K562 (cell line): Measurements from ENCODE around the gene ENG. TPM values are rescaled to one million over a fixed set of nuclear protein-coding genes. Genes with fewer than 3 reads are reported as not detected.

Source experiments
- ADNP ChIP-seq: fragments of 200-800 bp; sonication (Bioruptor generic); IDR thresholded peaks from 2 replicates; pipeline ENCODE4 v1.6.1; 2016; ENCODE audit warnings: missing genetic modification characterization, missing compliant biosample characterization
- CXXC5 ChIP-seq: fragments of 250-450 bp; sonication (Bioruptor Pico); IDR thresholded peaks from 2 replicates; pipeline ENCODE4 v1.8.0; 2022; ENCODE audit warnings: inconsistent platforms, mild to moderate bottlenecking, moderate library complexity
- DACH1 ChIP-seq: fragments of 450-650 bp; IDR thresholded peaks from 2 replicates; pipeline ENCODE4 v1.6.1; 2018; ENCODE audit not compliant: partially characterized antibody
- KDM4B ChIP-seq, 2 experiments: fragments of 450-650 bp in 1 of 2; sonication (generic) in 1 of 2; IDR thresholded peaks; 2 replicates each; pipeline ENCODE4 v1.6.1; 2016 to 2017; ENCODE audit warnings: borderline replicate concordance in 2 of 2, antibody characterized with exemption in 1 of 2, low read depth in 1 of 2, mild to moderate bottlenecking in 1 of 2
- KDM5B ChIP-seq: fragments of 200-600 bp; sonication (generic); IDR thresholded peaks from 2 replicates; pipeline ENCODE4 v1.6.1; 2012; ENCODE audit warnings: low read depth, mild to moderate bottlenecking, moderate library complexity, low read length, control low read depth, inconsistent platforms; ENCODE audit not compliant: insufficient replicate concordance
- MAFG ChIP-seq: fragments of 450-650 bp; conservative IDR thresholded peaks from 2 replicates; pipeline ENCODE4 v1.6.1; 2016; ENCODE audit warnings: missing genetic modification characterization, missing compliant biosample characterization
- POLR2AphosphoS2 ChIP-seq: IDR thresholded peaks from 2 replicates; pipeline ENCODE4 v1.6.1; 2012; ENCODE audit warnings: low read length, improper control_type of control experiment
- PTTG1 ChIP-seq: fragments of 450-650 bp; IDR thresholded peaks from 2 replicates; pipeline ENCODE4 v1.6.1; 2016; ENCODE audit warnings: low read depth, mild to moderate bottlenecking, missing genetic modification characterization, missing compliant biosample characterization
- PYGO2 ChIP-seq: fragments of 450-650 bp; IDR thresholded peaks from 2 replicates; pipeline ENCODE4 v1.6.1; 2016; ENCODE audit warnings: mild to moderate bottlenecking, missing genetic modification characterization, moderate library complexity, missing compliant biosample characterization
- RAD51 ChIP-seq: fragments of 450-650 bp; IDR thresholded peaks from 2 replicates; pipeline ENCODE4 v1.7.1; 2016; ENCODE audit warnings: low read depth, mild to moderate bottlenecking, borderline replicate concordance
- SMARCA5 ChIP-seq: fragments of 450-650 bp; IDR thresholded peaks from 2 replicates; pipeline ENCODE4 v1.6.1; 2016
- SNIP1 ChIP-seq: fragments of 450-650 bp; IDR thresholded peaks from 2 replicates; pipeline ENCODE4 v1.7.1; 2017; ENCODE audit warnings: low read depth, mild to moderate bottlenecking
- SP2 ChIP-seq: IDR thresholded peaks from 2 replicates; pipeline ENCODE4 v1.6.1; 2011; ENCODE audit warnings: mild to moderate bottlenecking, low read depth, low read length, moderate library complexity; ENCODE audit not compliant: poor library complexity, severe bottlenecking; ENCODE audit errors: extremely low read depth
- TEAD2 ChIP-seq: fragments of 450-650 bp; IDR thresholded peaks from 2 replicates; pipeline ENCODE4 v1.6.1; 2016; ENCODE audit warnings: missing genetic modification characterization, control low read depth, missing compliant biosample characterization
- TEAD4 ChIP-seq, 2 experiments: sonication (generic) in 1 of 2; formaldehyde crosslinking in 1 of 2; IDR thresholded peaks; 2 replicates each; pipeline versions ENCODE4 v1.6.1 to v1.8.0; 2012 to 2022; ENCODE audit warnings: borderline replicate concordance in 1 of 2, inconsistent platforms in 1 of 2, low read length in 1 of 2, mild to moderate bottlenecking in 1 of 2, missing genetic modification reagents in 1 of 2
- TRIM28 ChIP-seq: fragments of 450-650 bp; IDR thresholded peaks from 2 replicates; pipeline ENCODE4 v1.6.1; 2017
- ZNF174 ChIP-seq: fragments of 250-450 bp; sonication (Bioruptor Pico); IDR thresholded peaks from 2 replicates; pipeline ENCODE4 v1.4.0; 2020; ENCODE audit warnings: mild to moderate bottlenecking
- polyA plus RNA-seq, 8 experiments: library from polyadenylated mRNA; depleted of rRNA in 4 of 8; stranded (reverse) in 5 of 8; unstranded in 3 of 8; fragments of >200 nt; fragmentation: Nextera tagmentation in 2 of 8; fragmentation: Illumina TruSeq in 1 of 8; extraction: Ambion mirVana in 2 of 8; extraction: Trizol in 1 of 8; gene quantifications; 2 replicates each; pipeline versions ENCODE4 v1.2.1 to v1.2.3, GENCODE V29; 2011 to 2014; ENCODE audit warnings: inconsistent platforms in 1 of 8, missing spikeins in 1 of 8
- total RNA-seq, 7 experiments: library from RNA; depleted of rRNA in 6 of 7; stranded (reverse); fragments of >200 nt in 6 of 7; fragmentation: Illumina TruSeq in 2 of 7; extraction: Trizol in 2 of 7; gene quantifications; 2 replicates each; pipeline versions ENCODE4 v1.2.1 to v1.2.3, GENCODE V29; 2011 to 2021; ENCODE audit warnings: low replicate concordance in 1 of 7
- TF ChIP-seq, protein P1 (sequence below): fragments of 450-650 bp; IDR thresholded peaks from 2 replicates; pipeline ENCODE4 v1.6.1; 2016; ENCODE audit warnings: borderline replicate concordance
- TF ChIP-seq, protein P2 (sequence below): fragments of 250-450 bp; sonication (Bioruptor Pico); IDR thresholded peaks from 2 replicates; pipeline ENCODE4 v1.5.0; 2022; ENCODE audit warnings: mild to moderate bottlenecking

ENG gene
- total and polyA plus RNA-seq, 9 of the 15 experiments (the other 6 are each of a cell fraction or from before 2014, with no cell fraction given): 0.04 to 0.40 (median 0.14) TPM; not detected in 1

DNA sequence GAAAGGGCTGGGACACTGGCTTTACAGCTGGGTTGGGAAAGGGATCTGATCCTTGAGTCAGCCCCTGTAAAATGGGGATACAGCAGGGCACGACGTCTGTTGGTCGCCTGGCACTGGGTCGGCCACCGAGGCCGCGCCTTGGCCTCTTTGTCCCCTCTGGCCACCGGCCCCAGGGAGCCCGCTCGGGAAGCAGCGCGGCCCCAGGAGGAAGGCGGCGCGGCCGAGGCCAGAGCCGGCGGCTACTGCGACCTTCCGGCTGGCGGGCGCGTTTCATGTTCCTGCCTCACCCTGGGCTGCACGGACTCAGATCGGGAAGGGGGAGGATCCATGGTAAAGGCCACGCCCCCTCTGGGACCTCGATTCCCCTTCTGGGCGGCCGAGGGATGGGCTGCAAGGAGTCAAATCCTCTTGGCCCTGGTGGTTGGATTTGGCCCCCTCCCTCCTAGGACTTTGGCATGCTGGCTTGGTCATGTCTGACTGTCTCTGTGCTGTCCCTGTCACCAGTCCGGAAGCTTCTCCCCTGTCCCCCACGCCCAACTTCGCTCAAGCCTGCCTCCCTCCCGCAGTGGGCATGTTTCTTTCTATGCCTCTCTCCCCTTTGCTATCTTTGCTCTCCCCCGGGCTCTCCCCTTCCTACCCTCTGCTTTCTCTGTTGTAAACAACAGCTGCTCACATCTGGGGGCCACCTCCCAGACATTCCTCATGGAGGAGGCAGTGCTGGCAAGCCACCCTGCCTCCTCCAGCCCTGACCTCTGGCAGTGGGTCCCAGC, 26.0 kb downstream of the ENG start (continued):
- TF ChIP-seq, protein P1, sequence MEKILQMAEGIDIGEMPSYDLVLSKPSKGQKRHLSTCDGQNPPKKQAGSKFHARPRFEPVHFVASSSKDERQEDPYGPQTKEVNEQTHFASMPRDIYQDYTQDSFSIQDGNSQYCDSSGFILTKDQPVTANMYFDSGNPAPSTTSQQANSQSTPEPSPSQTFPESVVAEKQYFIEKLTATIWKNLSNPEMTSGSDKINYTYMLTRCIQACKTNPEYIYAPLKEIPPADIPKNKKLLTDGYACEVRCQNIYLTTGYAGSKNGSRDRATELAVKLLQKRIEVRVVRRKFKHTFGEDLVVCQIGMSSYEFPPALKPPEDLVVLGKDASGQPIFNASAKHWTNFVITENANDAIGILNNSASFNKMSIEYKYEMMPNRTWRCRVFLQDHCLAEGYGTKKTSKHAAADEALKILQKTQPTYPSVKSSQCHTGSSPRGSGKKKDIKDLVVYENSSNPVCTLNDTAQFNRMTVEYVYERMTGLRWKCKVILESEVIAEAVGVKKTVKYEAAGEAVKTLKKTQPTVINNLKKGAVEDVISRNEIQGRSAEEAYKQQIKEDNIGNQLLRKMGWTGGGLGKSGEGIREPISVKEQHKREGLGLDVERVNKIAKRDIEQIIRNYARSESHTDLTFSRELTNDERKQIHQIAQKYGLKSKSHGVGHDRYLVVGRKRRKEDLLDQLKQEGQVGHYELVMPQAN: peak; percentile 38; the same call in 1 of the 2 replicates
- peak; percentile 67 for TF ChIP-seq CXXC5 (CRISPR knock-in tag)
- TF ChIP-seq KDM5B: peak; percentile 97
- no peak for TF ChIP-seq KDM4B (IDR thresholded peaks at IDR 0.05; ENCODE audit: borderline replicate concordance in 2 of 2, low read depth in 1 of 2)
- TF ChIP-seq TEAD2 (tag): no peak; the same call in 1 of the 2 replicates
- TF ChIP-seq PTTG1 (tag): no peak
- no peak for TF ChIP-seq RAD51
- no peak for TF ChIP-seq ADNP (tag)
- TF ChIP-seq SMARCA5: no peak
- TF ChIP-seq SP2: no peak
- TF ChIP-seq, protein P2, sequence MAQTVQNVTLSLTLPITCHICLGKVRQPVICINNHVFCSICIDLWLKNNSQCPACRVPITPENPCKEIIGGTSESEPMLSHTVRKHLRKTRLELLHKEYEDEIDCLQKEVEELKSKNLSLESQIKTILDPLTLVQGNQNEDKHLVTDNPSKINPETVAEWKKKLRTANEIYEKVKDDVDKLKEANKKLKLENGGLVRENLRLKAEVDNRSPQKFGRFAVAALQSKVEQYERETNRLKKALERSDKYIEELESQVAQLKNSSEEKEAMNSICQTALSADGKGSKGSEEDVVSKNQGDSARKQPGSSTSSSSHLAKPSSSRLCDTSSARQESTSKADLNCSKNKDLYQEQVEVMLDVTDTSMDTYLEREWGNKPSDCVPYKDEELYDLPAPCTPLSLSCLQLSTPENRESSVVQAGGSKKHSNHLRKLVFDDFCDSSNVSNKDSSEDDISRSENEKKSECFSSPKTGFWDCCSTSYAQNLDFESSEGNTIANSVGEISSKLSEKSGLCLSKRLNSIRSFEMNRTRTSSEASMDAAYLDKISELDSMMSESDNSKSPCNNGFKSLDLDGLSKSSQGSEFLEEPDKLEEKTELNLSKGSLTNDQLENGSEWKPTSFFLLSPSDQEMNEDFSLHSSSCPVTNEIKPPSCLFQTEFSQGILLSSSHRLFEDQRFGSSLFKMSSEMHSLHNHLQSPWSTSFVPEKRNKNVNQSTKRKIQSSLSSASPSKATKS (CRISPR knock-in tag): no peak
- TF ChIP-seq MAFG (tag): no peak
- no peak for TF ChIP-seq TRIM28
- TF ChIP-seq ZNF174 (CRISPR knock-in tag): no peak
- TF ChIP-seq TEAD4 (IDR thresholded peaks at IDR 0.05; ENCODE audit: low read length): no peak
- TF ChIP-seq TEAD4 (CRISPR knock-in tag; IDR thresholded peaks at IDR 0.05; ENCODE audit: borderline replicate concordance): no peak
- TF ChIP-seq PYGO2: peak; percentile 41; the same call in 1 of the 2 replicates
- TF ChIP-seq POLR2AphosphoS2: no peak
- no peak for TF ChIP-seq DACH1
- no peak for TF ChIP-seq SNIP1
